Posterior cingulate gyrus (tissue), 11 donors: ENCODE data around the gene TMIE.
A peak's percentile ranks its signal among the peaks of the same experiment; 100 is the strongest.

Experiments
- DNase-seq, 10 donors: peaks; one replicate each; pipeline versions ENCODE4 v3.0.0 to v3.0.0-alpha.2; 2020 to 2021; ENCODE audit warnings: mixed read lengths in 3 of 10
- intact Hi-C: fragments of 100-400 bp; cut with DNase I; formaldehyde crosslinking; loops from one replicate; pipeline ENCODE4 v1.15.1; 2023

The TMIE gene

GRCh38 chr3:46701181-46701939, at the start of gene TMIE:
Gene TMIE (plus strand): TSS chr3:46701392. CDS start chr3:46701488, 96 bp downstream.
- peak in 5 of 10 donors; percentile 16 to 88 (median 84) for DNase-seq
- intact Hi-C loops: no loop called here

- no peak for DNase-seq
- intact Hi-C loops: no loop called here
These were observed 45.9 kb upstream of the TMIE start for GRCh38 chr3:46655271-46655670.

DNA sequence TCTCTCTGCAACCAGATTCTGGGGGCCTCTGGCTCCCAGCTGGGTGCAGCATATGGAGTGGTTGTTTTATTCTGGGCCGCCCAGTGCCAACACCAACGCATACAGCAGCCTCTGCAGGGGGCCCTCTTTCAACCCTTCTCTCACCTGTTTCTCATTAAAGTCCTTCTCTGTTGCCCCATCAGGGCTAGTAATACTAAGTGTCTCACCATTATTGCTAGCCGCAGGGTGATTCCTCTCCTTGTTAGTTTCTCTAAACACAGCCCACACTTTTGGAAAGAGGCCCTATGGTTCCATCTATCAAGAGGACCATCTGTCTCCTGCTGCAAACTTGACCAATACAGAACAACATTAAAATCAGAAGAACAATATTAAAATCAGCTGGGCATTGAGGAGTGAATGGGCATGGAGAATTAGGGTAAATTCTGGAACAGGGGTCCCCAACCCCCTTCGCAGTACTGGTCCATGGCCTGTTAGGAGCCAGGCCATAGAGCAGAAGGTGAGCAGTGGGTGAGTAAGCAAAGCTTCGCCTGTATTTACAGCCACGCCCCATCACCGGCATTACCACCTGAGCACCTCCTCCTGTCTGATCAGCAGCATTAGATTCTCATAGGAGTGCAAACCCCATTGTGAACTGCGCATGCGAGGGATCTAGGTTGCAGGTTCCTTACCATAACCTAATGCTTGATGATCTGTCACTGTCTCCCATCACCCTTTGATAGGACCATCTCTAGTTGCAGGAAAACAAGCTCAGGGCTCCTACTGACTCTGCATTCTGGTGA, 44.2 kb upstream of the TMIE start:
- DNase-seq: peak in 1 of 10 donors; percentile 56
- intact Hi-C loops: no loop called here

GRCh38 chr3:46659285-46659684, 41.9 kb upstream of the TMIE start:
- intact Hi-C loops: no loop called here
- DNase-seq: peak in 2 of 10 donors; percentile 77 to 80

- DNase-seq: peak in 2 of 10 donors; percentile 3 to 9
These were observed 41.2 kb upstream of the TMIE start for GRCh38 chr3:46660003-46660402.

GRCh38 chr3:46660543-46661523, 40.4 kb upstream of the TMIE start:
- DNase-seq: peak in 3 of 10 donors; percentile 4 to 74 (median 59)
- intact Hi-C loops: no loop called here

More at GRCh38 chr3:46660003-46660402, 41.2 kb upstream of the TMIE start:
- intact Hi-C loops: no loop called here

- DNase-seq: peak in 3 of 10 donors; percentile 4 to 79 (median 77)
These were observed 39.1 kb upstream of the TMIE start for GRCh38 chr3:46661776-46662766.

GRCh38 chr3:46662771-46663551, 38.2 kb upstream of the TMIE start:
- intact Hi-C loops: no loop called here
- DNase-seq: peak; percentile 48 to 95 (median 75)

More at GRCh38 chr3:46661776-46662766, 39.1 kb upstream of the TMIE start:
- intact Hi-C loops: no loop called here

GRCh38 chr3:46663591-46664135, 37.5 kb upstream of the TMIE start:
- peak in 4 of 10 donors; percentile 6 to 75 (median 39) for DNase-seq
- intact Hi-C loops: no loop called here

DNA sequence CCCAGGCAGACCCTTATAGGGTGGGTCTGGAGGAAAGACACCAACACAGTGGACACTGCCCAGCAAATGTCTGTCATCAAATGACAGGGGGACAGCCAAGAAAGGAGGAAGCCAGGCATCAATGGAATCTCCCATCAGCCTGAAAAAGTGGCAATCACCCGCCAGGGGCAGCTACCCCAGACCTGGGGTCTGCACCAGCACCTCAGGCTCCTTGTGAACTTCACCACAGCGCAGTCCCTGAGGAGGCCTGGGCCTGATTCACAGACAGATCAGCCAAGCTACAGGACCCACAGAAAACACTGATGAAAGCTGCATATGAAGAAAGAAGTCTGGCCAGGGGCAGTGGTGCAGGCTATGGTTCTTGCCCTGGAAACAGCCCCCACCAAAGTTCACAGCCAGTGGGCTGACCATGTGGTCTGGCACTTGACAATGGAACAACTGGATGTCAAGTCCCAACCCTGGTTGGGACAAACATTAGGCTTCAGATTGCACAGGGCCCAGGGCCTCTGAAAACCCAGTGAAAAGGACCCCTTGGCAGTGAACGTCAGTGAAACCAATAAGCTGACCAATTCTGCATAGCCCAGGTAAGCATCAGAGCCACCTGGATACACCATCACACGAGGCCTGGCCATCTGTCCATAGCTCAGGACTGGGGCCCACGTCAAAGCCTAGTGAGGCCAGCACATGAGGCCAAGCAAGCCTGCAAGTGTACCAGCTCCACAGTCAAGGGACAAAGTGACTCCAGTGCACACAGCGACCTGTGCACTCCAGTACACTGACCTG, 36.8 kb upstream of the TMIE start:
- intact Hi-C loops: no loop called here
- DNase-seq: peak in 4 of 10 donors; percentile 5 to 83 (median 36)

GRCh38 chr3:46664971-46665762, 36.0 kb upstream of the TMIE start:
- intact Hi-C loops: no loop called here
- DNase-seq: peak in 6 of 10 donors; percentile 4 to 88 (median 44)

- DNase-seq: peak in 5 of 10 donors; percentile 4 to 55 (median 14)
- intact Hi-C loops: no loop called here
These were observed 35.3 kb upstream of the TMIE start for GRCh38 chr3:46665763-46666452.

DNA sequence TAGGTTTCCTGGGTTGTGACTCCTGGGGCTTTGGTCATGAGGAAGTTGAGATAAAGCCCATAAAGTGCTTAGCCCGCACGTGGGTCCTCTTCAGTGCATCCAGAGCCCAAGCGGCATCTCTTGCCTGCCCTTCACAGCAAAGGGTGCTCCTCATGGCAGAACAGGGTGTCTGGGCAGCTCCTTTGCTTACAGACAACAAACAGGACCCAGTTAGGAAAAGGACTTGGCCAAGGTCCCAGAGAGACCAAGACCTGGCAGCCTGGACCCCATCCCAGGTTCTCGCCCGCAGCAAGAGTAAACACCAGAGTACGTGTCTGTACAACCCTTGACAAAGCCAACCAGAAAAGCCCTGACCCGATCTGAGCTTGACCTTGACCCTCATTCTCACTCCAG, 34.7 kb upstream of the TMIE start:
- intact Hi-C loops: no loop called here
- DNase-seq: peak in 5 of 10 donors; percentile 2 to 47 (median 14)

- peak in 8 of 10 donors; percentile 3 to 79 (median 10) for DNase-seq
- intact Hi-C loops: no loop called here
These were observed 34.1 kb upstream of the TMIE start for GRCh38 chr3:46667061-46667621.

GRCh38 chr3:46667657-46668056, 33.5 kb upstream of the TMIE start:
- peak in 6 of 10 donors; percentile 1 to 65 (median 6) for DNase-seq

More at GRCh38 chr3:46667657-46668056, 33.5 kb upstream of the TMIE start:
- intact Hi-C loops: no loop called here
